GM23338 (cell line): ENCODE data around the gene CD58. TPM values are rescaled to one million over a fixed set of nuclear protein-coding genes. Genes with fewer than 3 reads are reported as not detected.

ENCODE experiments used
- JUNB ChIP-seq: IDR thresholded peaks from one replicate; pipeline ENCODE4 v1.6.1; 2016; ENCODE audit warnings: antibody characterized with exemption; ENCODE audit not compliant: unreplicated experiment
- NANOG ChIP-seq: IDR thresholded peaks from 2 replicates; pipeline ENCODE4 v1.6.1; 2016; ENCODE audit warnings: antibody characterized with exemption, borderline replicate concordance
- STAT1 ChIP-seq: IDR thresholded peaks from one replicate; pipeline ENCODE4 v1.6.1; 2016; ENCODE audit warnings: antibody characterized with exemption; ENCODE audit not compliant: unreplicated experiment
- polyA plus RNA-seq: library from polyadenylated mRNA; unstranded; fragments of >200 nt; fragmentation: Nextera tagmentation; extraction: Ambion mirVana; gene quantifications from 2 replicates; pipeline ENCODE4 v1.2.1, GENCODE V29; 2016
- total RNA-seq: library from RNA; depleted of rRNA; stranded (reverse); fragments of >200 nt; shearing (Covaris generic); gene quantifications from 2 replicates; pipeline ENCODE4 v1.2.3, GENCODE V29; 2014
- TF ChIP-seq, protein P1 (sequence below): IDR thresholded peaks from one replicate; pipeline ENCODE4 v1.6.1; 2018; ENCODE audit warnings: antibody characterized with exemption; ENCODE audit not compliant: unreplicated experiment
- TF ChIP-seq, protein P2 (sequence below): fragments of 250-450 bp; sonication (Bioruptor Pico); IDR thresholded peaks from 2 replicates; pipeline ENCODE4 v1.5.0; 2020; ENCODE audit warnings: mild to moderate bottlenecking, moderate library complexity

The CD58 gene
- total and polyA plus RNA-seq, 2 experiments from 2014 or later, result 9.2 to 12.5 TPM

DNA sequence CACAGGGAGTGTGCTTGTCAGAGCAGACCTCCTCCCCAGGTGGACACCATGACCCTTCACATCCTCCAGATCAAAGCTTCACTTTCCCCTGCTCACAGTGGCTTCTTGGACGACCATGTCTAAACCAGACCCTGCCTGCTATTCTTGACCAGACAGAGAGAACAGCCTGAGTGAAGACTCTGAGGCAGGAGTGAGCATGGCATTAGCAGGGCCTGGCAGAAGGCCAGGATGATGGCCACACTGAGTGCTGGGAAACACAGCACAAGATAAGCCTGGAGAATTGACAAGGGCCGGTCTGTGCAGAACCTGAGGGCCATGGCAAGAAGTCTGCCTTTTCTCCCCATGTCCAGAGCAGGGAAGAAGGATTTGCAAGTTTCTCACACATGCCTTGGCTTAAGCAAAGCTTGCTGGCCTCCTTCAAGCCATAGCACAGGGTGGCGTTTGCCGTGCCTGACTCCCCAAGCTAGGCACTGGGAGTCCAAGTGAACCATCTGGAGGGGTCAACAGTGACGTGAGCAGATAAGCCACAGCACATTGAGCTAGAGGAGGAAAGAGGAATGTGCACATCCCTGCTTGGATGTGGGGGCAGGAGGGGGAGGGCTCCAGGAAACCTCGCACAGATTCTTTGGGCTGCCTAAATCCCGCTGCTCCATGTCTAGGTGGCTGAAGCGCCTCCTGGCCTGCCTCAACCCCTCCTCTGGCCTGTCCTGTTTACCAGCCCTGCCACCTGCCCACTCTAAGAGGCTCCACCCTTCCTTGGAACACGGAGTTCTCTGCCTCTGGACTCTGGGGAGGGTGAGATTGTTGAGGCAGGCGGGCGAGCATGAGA is 87.1 kb downstream of the CD58 start (continued):
- TF ChIP-seq, protein P1, sequence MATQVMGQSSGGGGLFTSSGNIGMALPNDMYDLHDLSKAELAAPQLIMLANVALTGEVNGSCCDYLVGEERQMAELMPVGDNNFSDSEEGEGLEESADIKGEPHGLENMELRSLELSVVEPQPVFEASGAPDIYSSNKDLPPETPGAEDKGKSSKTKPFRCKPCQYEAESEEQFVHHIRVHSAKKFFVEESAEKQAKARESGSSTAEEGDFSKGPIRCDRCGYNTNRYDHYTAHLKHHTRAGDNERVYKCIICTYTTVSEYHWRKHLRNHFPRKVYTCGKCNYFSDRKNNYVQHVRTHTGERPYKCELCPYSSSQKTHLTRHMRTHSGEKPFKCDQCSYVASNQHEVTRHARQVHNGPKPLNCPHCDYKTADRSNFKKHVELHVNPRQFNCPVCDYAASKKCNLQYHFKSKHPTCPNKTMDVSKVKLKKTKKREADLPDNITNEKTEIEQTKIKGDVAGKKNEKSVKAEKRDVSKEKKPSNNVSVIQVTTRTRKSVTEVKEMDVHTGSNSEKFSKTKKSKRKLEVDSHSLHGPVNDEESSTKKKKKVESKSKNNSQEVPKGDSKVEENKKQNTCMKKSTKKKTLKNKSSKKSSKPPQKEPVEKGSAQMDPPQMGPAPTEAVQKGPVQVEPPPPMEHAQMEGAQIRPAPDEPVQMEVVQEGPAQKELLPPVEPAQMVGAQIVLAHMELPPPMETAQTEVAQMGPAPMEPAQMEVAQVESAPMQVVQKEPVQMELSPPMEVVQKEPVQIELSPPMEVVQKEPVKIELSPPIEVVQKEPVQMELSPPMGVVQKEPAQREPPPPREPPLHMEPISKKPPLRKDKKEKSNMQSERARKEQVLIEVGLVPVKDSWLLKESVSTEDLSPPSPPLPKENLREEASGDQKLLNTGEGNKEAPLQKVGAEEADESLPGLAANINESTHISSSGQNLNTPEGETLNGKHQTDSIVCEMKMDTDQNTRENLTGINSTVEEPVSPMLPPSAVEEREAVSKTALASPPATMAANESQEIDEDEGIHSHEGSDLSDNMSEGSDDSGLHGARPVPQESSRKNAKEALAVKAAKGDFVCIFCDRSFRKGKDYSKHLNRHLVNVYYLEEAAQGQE, result no peak
- TF ChIP-seq NANOG (no peak), JUNB (no peak), STAT1 (no peak)
- TF ChIP-seq, protein P2, sequence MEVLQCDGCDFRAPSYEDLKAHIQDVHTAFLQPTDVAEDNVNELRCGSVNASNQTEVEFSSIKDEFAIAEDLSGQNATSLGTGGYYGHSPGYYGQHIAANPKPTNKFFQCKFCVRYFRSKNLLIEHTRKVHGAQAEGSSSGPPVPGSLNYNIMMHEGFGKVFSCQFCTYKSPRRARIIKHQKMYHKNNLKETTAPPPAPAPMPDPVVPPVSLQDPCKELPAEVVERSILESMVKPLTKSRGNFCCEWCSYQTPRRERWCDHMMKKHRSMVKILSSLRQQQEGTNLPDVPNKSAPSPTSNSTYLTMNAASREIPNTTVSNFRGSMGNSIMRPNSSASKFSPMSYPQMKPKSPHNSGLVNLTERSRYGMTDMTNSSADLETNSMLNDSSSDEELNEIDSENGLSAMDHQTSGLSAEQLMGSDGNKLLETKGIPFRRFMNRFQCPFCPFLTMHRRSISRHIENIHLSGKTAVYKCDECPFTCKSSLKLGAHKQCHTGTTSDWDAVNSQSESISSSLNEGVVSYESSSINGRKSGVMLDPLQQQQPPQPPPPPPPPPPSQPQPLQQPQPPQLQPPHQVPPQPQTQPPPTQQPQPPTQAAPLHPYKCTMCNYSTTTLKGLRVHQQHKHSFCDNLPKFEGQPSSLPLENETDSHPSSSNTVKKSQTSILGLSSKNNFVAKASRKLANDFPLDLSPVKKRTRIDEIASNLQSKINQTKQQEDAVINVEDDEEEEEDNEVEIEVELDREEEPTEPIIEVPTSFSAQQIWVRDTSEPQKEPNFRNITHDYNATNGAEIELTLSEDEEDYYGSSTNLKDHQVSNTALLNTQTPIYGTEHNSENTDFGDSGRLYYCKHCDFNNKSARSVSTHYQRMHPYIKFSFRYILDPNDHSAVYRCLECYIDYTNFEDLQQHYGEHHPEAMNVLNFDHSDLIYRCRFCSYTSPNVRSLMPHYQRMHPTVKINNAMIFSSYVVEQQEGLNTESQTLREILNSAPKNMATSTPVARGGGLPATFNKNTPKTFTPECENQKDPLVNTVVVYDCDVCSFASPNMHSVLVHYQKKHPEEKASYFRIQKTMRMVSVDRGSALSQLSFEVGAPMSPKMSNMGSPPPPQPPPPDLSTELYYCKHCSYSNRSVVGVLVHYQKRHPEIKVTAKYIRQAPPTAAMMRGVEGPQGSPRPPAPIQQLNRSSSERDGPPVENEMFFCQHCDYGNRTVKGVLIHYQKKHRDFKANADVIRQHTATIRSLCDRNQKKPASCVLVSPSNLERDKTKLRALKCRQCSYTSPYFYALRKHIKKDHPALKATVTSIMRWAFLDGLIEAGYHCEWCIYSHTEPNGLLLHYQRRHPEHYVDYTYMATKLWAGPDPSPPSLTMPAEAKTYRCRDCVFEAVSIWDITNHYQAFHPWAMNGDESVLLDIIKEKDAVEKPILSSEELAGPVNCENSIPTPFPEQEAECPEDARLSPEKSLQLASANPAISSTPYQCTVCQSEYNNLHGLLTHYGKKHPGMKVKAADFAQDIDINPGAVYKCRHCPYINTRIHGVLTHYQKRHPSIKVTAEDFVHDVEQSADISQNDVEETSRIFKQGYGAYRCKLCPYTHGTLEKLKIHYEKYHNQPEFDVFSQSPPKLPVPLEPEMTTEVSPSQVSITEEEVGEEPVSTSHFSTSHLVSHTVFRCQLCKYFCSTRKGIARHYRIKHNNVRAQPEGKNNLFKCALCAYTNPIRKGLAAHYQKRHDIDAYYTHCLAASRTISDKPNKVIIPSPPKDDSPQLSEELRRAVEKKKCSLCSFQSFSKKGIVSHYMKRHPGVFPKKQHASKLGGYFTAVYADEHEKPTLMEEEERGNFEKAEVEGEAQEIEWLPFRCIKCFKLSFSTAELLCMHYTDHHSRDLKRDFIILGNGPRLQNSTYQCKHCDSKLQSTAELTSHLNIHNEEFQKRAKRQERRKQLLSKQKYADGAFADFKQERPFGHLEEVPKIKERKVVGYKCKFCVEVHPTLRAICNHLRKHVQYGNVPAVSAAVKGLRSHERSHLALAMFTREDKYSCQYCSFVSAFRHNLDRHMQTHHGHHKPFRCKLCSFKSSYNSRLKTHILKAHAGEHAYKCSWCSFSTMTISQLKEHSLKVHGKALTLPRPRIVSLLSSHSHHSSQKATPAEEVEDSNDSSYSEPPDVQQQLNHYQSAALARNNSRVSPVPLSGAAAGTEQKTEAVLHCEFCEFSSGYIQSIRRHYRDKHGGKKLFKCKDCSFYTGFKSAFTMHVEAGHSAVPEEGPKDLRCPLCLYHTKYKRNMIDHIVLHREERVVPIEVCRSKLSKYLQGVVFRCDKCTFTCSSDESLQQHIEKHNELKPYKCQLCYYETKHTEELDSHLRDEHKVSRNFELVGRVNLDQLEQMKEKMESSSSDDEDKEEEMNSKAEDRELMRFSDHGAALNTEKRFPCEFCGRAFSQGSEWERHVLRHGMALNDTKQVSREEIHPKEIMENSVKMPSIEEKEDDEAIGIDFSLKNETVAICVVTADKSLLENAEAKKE, result no peak
